ENCODE results near the gene FKBP14. TPM values are rescaled to one million over a fixed set of nuclear protein-coding genes. Genes with fewer than 3 reads are reported as not detected.

Gene FKBP14
- total RNA-seq, 1 experiment from 2014 or later = 11.5 TPM

DNA sequence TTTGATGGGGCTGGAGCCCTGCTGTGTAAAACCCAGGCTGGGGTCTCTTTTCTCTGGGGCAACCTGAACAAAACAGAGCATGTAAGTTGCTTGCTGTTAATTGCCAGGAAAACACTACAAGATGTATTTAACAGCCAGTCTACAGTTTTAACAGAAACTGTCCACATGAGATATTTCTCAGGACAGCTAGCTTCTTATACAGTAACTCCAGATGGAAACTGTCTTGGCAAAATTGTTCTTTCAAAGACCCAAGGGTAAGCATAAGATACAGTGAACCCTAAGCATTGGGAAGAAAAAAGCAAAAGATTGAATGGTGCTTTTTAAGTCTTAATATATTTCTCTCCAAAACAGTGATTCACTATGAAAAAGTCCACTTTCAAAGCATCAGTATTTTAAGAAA, 8.1 kb downstream of the FKBP14 start:
- Histone ChIP-seq H3K4me2 (ENCODE audit: insufficient read depth, insufficient read length, low read length) (no peak overlapping the region), H3K27me3 (ENCODE audit: insufficient read depth, low read length) (no peaks in the 10 kb centered on the region), H2BK5ac (ENCODE audit: insufficient read length, low read length) (no peak overlapping the region), H3K56ac (ENCODE audit: insufficient read length, low read depth, low read length) (no peak overlapping the region), H3K79me2 (ENCODE audit: insufficient read depth, low read length) (no peaks in the 10 kb centered on the region), H2AK5ac (ENCODE audit: insufficient read length, low read length) (no peak overlapping the region), H3K23me2 (ENCODE audit: insufficient read length, low read depth, low read length, poor library complexity, severe bottlenecking) (no peaks in the 10 kb centered on the region), H3T11ph (ENCODE audit: low read length) (no peak overlapping the region), H3K14ac (ENCODE audit: insufficient read depth, low read length) (no peak overlapping the region), H4K91ac (ENCODE audit: insufficient read length, low read depth, low read length) (no peak overlapping the region), H3K4ac (ENCODE audit: low read depth, low read length) (no peak overlapping the region), H3K9me3 (ENCODE audit: control insufficient read depth, low read depth, low read length) (no peaks in the 10 kb centered on the region), H3K27ac (ENCODE audit: insufficient read length, low read depth, low read length) (no peak overlapping the region), H2AFZ (ENCODE audit: low read length) (no peak overlapping the region), H3K4me1 (ENCODE audit: insufficient read depth, low read length) (no peaks in the 10 kb centered on the region), H4K8ac (replicated peaks; ENCODE audit: insufficient read length, low read depth, low read length) (no peak overlapping the region), H3K9ac (ENCODE audit: extremely low read depth, insufficient read length, low read length) (no peak overlapping the region), H4K5ac (ENCODE audit: insufficient read length, low read depth, low read length) (no peak overlapping the region), H2BK12ac (ENCODE audit: insufficient read length, low read depth, low read length) (no peak overlapping the region), H2BK20ac (ENCODE audit: low read depth, low read length, poor library complexity, severe bottlenecking) (no peak overlapping the region), H3K18ac (ENCODE audit: insufficient read length, low read depth, low read length) (no peak overlapping the region), H2BK120ac (ENCODE audit: low read depth, low read length, poor library complexity, severe bottlenecking) (no peak overlapping the region), H3K23ac (ENCODE audit: insufficient read length, low read depth, low read length) (no peak overlapping the region), H3K79me1 (ENCODE audit: insufficient read depth, low read depth, low read length, poor library complexity, severe bottlenecking) (no peaks in the 10 kb centered on the region), H4K20me1 (ENCODE audit: control insufficient read depth, insufficient read depth, insufficient read length) (no peaks in the 10 kb centered on the region), H2BK15ac (ENCODE audit: low read depth, low read length) (no peak overlapping the region)
- DNase-seq = no peak
- H3K4me3 Mint-ChIP-seq = no peak overlapping the region
- H3K4me1 Mint-ChIP-seq = peaks cover under 1 to 2% of the 10 kb centered on the region in 2 experiments; a peak in 1 of 4 replicates
- peaks cover 11 to 26% (median 24%) of the 10 kb centered on the region in 3 experiments; a peak in 6 of 7 replicates for H3K36me3 Mint-ChIP-seq (ENCODE audit: insufficient read depth in 1 of 3, low read depth in 3 of 3)
- no peak overlapping the region for H3K27ac Mint-ChIP-seq
- H3K27me3 Mint-ChIP-seq (ENCODE audit: low read depth) = no peaks in the 10 kb centered on the region
- no peak for TF ChIP-seq CTCF (conservative IDR thresholded peaks at IDR 0.05)
- H3K9me3 Mint-ChIP-seq = no peaks in the 10 kb centered on the region

Data from H9 (cell line).